Muscle of arm (tissue), 12 donors: Measurements from ENCODE around the gene AP2A2. TPM values are rescaled to one million over a fixed set of nuclear protein-coding genes. Genes with fewer than 3 reads are reported as not detected.

Experiments used
- DNase-seq: peaks from one replicate; pipeline ENCODE4 v3.0.0-alpha.2; 2013
- polyA plus RNA-seq, 12 donors: library from polyadenylated mRNA; unstranded; fragments of 120-200 nt; gene quantifications; one replicate each; pipeline ENCODE4 v1.2.1, GENCODE V29; 2013; ENCODE audit not compliant: insufficient read length in 12 of 12

The AP2A2 gene
- polyA plus RNA-seq, 12 donors = 39.8 to 131 (median 46.5) TPM; not detected in 1

GRCh38 chr11:1039481-1040427 is 114.1 kb downstream of the AP2A2 start:
- DNase-seq = no peak

- DNase-seq = no peak
Measured at GRCh38 chr11:1040428-1041148, 114.9 kb downstream of the AP2A2 start.

GRCh38 chr11:1041149-1041467 is 115.4 kb downstream of the AP2A2 start:
- DNase-seq = no peak

- no peak for DNase-seq
Measured at GRCh38 chr11:1041471-1041870, 115.8 kb downstream of the AP2A2 start.

GRCh38 chr11:1041936-1042608 is 116.4 kb downstream of the AP2A2 start:
- DNase-seq = no peak

GRCh38 chr11:1042626-1043562 is 117.2 kb downstream of the AP2A2 start:
- DNase-seq = no peak

GRCh38 chr11:1043563-1044096 is 118.0 kb downstream of the AP2A2 start:
- no peak for DNase-seq

- no peak for DNase-seq
Measured at GRCh38 chr11:1044160-1044559, 118.5 kb downstream of the AP2A2 start.

GRCh38 chr11:1047595-1048156 is 122.0 kb downstream of the AP2A2 start:
- DNase-seq = no peak

- DNase-seq = no peak
Measured at GRCh38 chr11:1048375-1049070, 122.9 kb downstream of the AP2A2 start.

GRCh38 chr11:1049071-1049405 is 123.4 kb downstream of the AP2A2 start:
- no peak for DNase-seq

- no peak for DNase-seq
Measured at GRCh38 chr11:1049431-1049891, 123.8 kb downstream of the AP2A2 start.

- DNase-seq = no peak
Measured at GRCh38 chr11:1049911-1050580, 124.4 kb downstream of the AP2A2 start.

- peak; percentile 43 for DNase-seq
Measured at GRCh38 chr11:1050581-1051355, 125.1 kb downstream of the AP2A2 start.

- DNase-seq = no peak
Measured at GRCh38 chr11:1051356-1052132, 125.9 kb downstream of the AP2A2 start.

GRCh38 chr11:1052133-1053011 is 126.7 kb downstream of the AP2A2 start:
- DNase-seq = no peak
